GM19455 (cell line): ENCODE results near the gene PPAN.

ENCODE experiments used
- ATAC-seq: cut with Tn5 transposase; IDR thresholded peaks from one replicate; pipeline ENCODE4 v1.9.1; 2021; ENCODE audit not compliant: unreplicated experiment

The PPAN gene

GRCh38 chr19:10106100-10106936, at the start of gene PPAN:
Gene PPAN, plus strand, starts transcription at chr19:10106362. Its CDS starts 33 bp downstream, at chr19:10106395.
- ATAC-seq, result peak; percentile 52

GRCh38 chr19:10061717-10062310, 44.3 kb upstream of the PPAN start:
- no peak for ATAC-seq

- ATAC-seq, result no peak
Observed at GRCh38 chr19:10068205-10068604, 38.0 kb upstream of the PPAN start.

- no peak for ATAC-seq
Observed at GRCh38 chr19:10069046-10069445, 37.1 kb upstream of the PPAN start.

GRCh38 chr19:10070730-10071446, 35.3 kb upstream of the PPAN start:
- no peak for ATAC-seq

- ATAC-seq, result no peak
Observed at GRCh38 chr19:10074153-10074552, 32.0 kb upstream of the PPAN start.

- ATAC-seq, result no peak
Observed at GRCh38 chr19:10076535-10076934, 29.6 kb upstream of the PPAN start.

GRCh38 chr19:10078329-10078728, 27.8 kb upstream of the PPAN start:
- ATAC-seq, result no peak

- no peak for ATAC-seq
Observed at GRCh38 chr19:10079031-10079453, 27.1 kb upstream of the PPAN start.

GRCh38 chr19:10083911-10084310, 22.3 kb upstream of the PPAN start:
- ATAC-seq, result no peak

- ATAC-seq, result no peak
Observed at GRCh38 chr19:10084803-10085202, 21.4 kb upstream of the PPAN start.

GRCh38 chr19:10085641-10086590, 20.2 kb upstream of the PPAN start, which contains the start of gene SHFL:
Gene SHFL, plus strand, starts transcription at chr19:10086317. Its CDS starts 111 bp downstream, at chr19:10086428.
- peak; percentile 71 for ATAC-seq

- ATAC-seq, result no peak
Observed at GRCh38 chr19:10086591-10087192, 19.5 kb upstream of the PPAN start.

GRCh38 chr19:10087296-10088061, 18.7 kb upstream of the PPAN start:
- ATAC-seq, result no peak

GRCh38 chr19:10088949-10089554, 17.1 kb upstream of the PPAN start:
- ATAC-seq, result no peak

- no peak for ATAC-seq
Observed at GRCh38 chr19:10089801-10090375, 16.3 kb upstream of the PPAN start.

GRCh38 chr19:10091370-10091687, 14.8 kb upstream of the PPAN start:
- no peak for ATAC-seq

GRCh38 chr19:10091895-10092641, 14.1 kb upstream of the PPAN start:
- ATAC-seq, result no peak
